Effector memory CD4-positive, alpha-beta T cell (primary cell): Measurements from ENCODE around the gene LARP7.
"Not testable (repeated sequence)": the region's sequence is repeated elsewhere in the genome, so short reads cannot be mapped to it uniquely, and the experiment has no call there.

Source experiments
- DNase-seq, 3 donors: peaks; one replicate each; pipeline ENCODE4 v3.0.0-alpha.2; 2020
- H3K27ac ChIP-seq: 2 replicates; pipeline ENCODE4 v1.7.0; 2013; ENCODE audit warnings: mild to moderate bottlenecking, low read length, moderate library complexity; ENCODE audit not compliant: insufficient read depth, poor library complexity, severe bottlenecking
- H3K27me3 ChIP-seq: replicated peaks from 2 replicates; pipeline ENCODE4 v1.7.0; 2013; ENCODE audit warnings: mild to moderate bottlenecking, low read length; ENCODE audit not compliant: insufficient read depth, control insufficient read depth, poor library complexity, severe bottlenecking
- H3K36me3 ChIP-seq: 2 replicates; pipeline ENCODE4 v1.7.0; 2013; ENCODE audit warnings: mild to moderate bottlenecking, low read length, moderate library complexity; ENCODE audit not compliant: control insufficient read depth, insufficient read depth
- H3K4me1 ChIP-seq: 2 replicates; pipeline ENCODE4 v1.7.0; 2013; ENCODE audit warnings: low read length, mild to moderate bottlenecking; ENCODE audit not compliant: control insufficient read depth, insufficient read depth, poor library complexity, severe bottlenecking
- H3K4me3 ChIP-seq: 2 replicates; pipeline ENCODE4 v1.7.0; 2013; ENCODE audit warnings: low read length, low read depth, mild to moderate bottlenecking; ENCODE audit not compliant: insufficient read depth, poor library complexity, severe bottlenecking
- H3K9me3 ChIP-seq: 2 replicates; pipeline ENCODE4 v1.7.0; 2013; ENCODE audit warnings: mild to moderate bottlenecking, low read length, moderate library complexity; ENCODE audit not compliant: control insufficient read depth

The LARP7 gene

DNA sequence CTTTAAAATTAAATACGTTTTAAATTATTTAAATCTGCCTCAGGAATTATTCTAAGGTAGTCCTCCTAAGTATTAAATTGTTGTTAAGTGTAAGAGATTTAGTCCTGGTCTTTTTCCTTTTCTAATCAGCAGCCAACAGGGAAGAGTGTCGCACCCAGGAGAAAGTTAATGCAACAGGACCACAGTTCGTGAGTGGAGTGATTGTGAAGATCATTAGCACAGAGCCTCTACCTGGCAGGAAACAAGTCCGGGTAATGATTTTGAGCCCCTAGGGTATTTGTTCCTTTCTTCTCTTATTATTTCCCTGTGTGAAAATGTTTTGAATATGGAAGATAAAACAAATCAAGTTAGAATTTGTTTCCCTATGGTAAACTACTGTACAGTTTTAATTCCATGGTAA lies 13.4 kb downstream of the LARP7 start:
- H3K36me3 ChIP-seq = peaks cover 76% of the 10 kb centered on the region
- H3K27ac ChIP-seq = no peak overlapping the region
- DNase-seq = no peak
- no peaks in the 10 kb centered on the region for H3K4me1 ChIP-seq
- H3K9me3 ChIP-seq = no peaks in the 10 kb centered on the region
- no peaks in the 10 kb centered on the region for H3K27me3 ChIP-seq
- no peak overlapping the region for H3K4me3 ChIP-seq

DNA sequence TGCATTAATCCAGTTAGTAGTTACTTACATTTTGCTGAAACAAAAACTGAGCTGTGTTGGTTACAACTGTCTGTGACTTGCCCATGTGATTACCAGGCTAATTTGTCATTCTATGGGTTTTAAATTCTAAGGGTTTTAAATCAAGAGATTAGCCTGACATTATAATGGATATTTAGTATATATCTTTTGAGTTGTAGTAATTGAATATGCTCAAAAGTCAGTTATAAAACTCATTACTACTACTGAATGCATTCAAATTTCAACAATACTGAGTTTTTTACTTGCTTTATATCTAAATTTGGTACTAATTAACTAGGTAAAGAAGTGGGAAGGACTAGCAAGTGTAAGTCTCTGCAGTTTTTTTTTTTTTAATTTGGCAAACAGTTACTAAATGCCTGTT lies 14.7 kb downstream of the LARP7 start:
- no peaks in the 10 kb centered on the region for H3K27me3 ChIP-seq
- H3K9me3 ChIP-seq = no peaks in the 10 kb centered on the region
- H3K36me3 ChIP-seq = peaks cover 71% of the 10 kb centered on the region
- H3K4me1 ChIP-seq = no peaks in the 10 kb centered on the region
- H3K4me3 ChIP-seq = no peak overlapping the region
- no peak overlapping the region for H3K27ac ChIP-seq
- no peak for DNase-seq

DNA sequence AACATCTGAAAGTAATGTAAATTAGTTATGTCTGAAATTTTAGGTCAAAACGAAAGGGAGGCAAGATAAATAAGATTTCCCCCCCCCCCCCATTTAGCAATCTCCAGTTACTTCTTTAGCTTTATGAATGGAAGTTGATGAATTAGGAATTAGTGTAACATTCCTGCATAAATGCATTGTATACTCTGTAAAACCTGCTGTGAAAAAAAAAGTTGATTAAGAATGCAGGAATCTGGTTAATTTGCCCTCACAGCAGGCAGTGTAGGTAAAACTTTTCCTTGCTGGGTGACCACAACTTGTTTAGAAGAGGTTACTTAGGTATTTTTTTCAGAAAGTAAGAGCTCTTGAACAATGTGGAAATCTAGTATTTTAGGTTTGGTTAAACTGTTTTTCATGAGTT lies 15.3 kb downstream of the LARP7 start:
- no peak for DNase-seq
- peaks cover 71% of the 10 kb centered on the region for H3K36me3 ChIP-seq
- H3K4me1 ChIP-seq = no peaks in the 10 kb centered on the region

DNA sequence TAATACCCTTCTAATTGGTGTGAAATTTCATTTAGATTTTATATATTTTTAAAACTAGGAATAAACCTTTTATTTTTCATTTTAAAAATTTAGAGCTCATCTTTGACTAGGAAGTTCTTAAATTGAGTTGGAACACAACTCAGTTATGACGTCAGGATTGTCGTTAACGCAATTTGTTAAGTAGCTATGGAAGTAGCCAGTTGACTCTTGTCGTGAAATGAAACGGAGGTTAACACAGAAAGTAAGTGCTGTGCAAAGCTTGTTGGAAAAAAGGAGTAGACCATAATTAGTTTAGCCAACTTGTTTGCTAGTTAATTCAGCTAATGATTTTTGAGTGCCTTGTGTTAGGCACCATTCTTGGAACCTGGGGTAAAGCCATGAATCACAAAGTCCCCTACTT lies 18.3 kb downstream of the LARP7 start:
- no peaks in the 10 kb centered on the region for H3K27me3 ChIP-seq
- peaks cover 58% of the 10 kb centered on the region for H3K36me3 ChIP-seq
- no peaks in the 10 kb centered on the region for H3K9me3 ChIP-seq
- DNase-seq = no peak
- no peak overlapping the region for H3K27ac ChIP-seq
- no peaks in the 10 kb centered on the region for H3K4me1 ChIP-seq
- H3K4me3 ChIP-seq = no peak overlapping the region

More for the DNA sequence above, 15.3 kb downstream of the LARP7 start:
- no peak overlapping the region for H3K4me3 ChIP-seq
- H3K27ac ChIP-seq = no peak overlapping the region
- H3K9me3 ChIP-seq = no peaks in the 10 kb centered on the region
- H3K27me3 ChIP-seq = no peaks in the 10 kb centered on the region

DNA sequence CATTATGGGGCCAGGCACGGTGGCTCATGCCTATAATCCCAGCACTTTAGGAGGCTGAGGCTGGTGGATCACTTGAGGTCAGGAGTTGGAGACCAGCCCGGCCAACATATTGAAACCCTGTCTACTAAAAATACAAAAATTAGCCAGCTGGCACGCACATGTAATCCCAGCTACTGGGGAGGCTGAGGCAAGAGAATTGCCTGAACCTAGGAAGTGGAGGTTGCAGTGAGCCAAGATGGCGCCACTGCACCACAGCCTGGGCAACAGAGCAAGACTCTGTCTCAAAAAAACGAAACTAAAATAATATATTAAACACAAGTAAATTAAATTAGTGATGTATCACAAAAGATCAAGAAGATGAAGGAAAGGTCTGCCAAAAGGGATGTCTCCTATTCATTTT lies 19.2 kb downstream of the LARP7 start:
- not testable (repeated sequence) for H3K4me1 ChIP-seq, H3K9me3 ChIP-seq, H3K27ac ChIP-seq, H3K27me3 ChIP-seq, H3K4me3 ChIP-seq, DNase-seq
- peaks cover 51% of the 10 kb centered on the region for H3K36me3 ChIP-seq

DNA sequence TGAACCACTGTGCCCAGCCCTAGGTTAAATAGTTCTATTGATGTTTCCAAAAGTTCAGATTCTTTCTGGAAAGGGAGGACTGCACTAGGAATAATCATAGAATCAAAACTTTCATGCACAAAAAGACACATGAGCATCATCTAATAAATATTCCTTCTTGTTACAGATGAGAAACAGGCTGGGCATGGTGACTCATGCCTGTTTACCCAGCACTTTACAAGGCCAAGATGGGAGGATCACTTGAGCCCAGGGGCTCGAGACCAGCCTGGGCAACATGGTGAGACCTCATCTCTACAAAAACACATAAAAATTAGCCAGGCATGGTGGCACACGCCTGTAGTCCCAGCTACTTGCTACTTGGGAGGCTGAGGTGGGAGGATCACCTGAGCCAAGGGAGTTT lies 27.7 kb downstream of the LARP7 start:
- Histone ChIP-seq H3K36me3 (no peaks in the 10 kb centered on the region), H3K4me1 (no peaks in the 10 kb centered on the region)
- no peak for DNase-seq

DNA sequence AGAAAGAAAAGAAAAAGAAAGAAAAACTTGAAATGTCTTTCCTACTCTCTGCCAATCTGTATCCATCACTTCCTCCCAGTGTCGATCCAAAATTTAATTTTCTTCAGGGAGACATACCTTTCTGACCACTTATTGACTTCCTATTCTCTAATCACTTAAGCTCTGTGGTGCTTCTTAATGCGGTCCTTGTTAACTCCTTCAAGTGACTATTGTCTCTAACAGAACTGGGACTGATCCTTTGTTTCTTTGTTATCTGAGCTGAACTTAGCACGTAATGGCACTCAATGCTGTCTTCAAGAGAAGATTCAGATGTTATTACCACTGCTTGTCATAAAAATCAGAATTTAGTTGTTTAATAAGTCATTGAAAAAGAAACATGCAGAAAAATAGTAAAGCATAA lies 31.2 kb downstream of the LARP7 start:
- no peak overlapping the region for H3K4me3 ChIP-seq
- H3K27me3 ChIP-seq = no peaks in the 10 kb centered on the region
- no peak overlapping the region for H3K27ac ChIP-seq
- no peak for DNase-seq
- H3K36me3 ChIP-seq = no peaks in the 10 kb centered on the region
- H3K9me3 ChIP-seq = no peaks in the 10 kb centered on the region
- H3K4me1 ChIP-seq = no peaks in the 10 kb centered on the region

More for the DNA sequence above, 27.7 kb downstream of the LARP7 start:
- no peak overlapping the region for H3K27ac ChIP-seq
- no peak overlapping the region for H3K4me3 ChIP-seq
- H3K9me3 ChIP-seq = no peaks in the 10 kb centered on the region
- no peaks in the 10 kb centered on the region for H3K27me3 ChIP-seq

DNA sequence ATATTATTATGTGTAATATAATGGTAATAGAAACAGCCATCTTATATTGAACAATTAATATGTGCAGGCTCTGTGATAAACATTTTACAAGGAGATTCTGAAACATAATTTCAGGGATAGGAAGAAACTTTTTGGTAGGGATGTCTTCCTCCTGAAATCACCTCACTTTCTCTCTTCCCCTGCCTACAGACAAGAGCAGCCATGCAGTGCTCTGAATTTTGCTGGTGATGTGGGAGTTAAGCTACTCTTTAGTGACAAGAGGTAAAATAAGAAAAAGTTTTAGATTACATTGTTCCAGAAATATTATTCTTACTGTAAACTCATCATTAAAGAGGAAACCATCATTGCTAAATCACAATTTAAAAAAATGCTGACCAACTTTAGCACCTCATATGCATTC lies 36.1 kb downstream of the LARP7 start:
- H3K36me3 ChIP-seq = no peaks in the 10 kb centered on the region
- no peaks in the 10 kb centered on the region for H3K4me1 ChIP-seq
- no peaks in the 10 kb centered on the region for H3K9me3 ChIP-seq
- no peak for DNase-seq
- no peak overlapping the region for H3K27ac ChIP-seq
- no peak overlapping the region for H3K4me3 ChIP-seq
- H3K27me3 ChIP-seq = no peaks in the 10 kb centered on the region

DNA sequence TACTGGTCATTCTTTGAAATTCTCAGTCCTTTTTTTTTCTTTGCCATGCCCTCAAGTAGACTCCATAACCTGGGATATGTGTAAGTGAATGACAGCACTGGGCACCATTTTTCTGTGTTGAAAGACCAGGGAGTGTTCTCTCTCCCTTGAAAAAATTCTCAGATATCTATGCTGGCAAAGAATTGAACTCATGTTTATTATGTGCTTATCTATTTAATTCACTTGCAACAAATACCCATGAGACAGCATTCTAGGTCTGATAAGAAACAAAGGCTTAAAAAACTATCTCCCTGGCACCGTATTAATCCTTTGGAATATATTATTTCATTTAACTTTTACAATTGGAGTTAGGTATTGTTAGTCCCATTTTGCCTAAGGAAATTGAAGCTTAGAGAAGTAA lies 36.7 kb downstream of the LARP7 start:
- no peak overlapping the region for H3K27ac ChIP-seq
- no peak for DNase-seq
- H3K9me3 ChIP-seq = no peaks in the 10 kb centered on the region
- no peaks in the 10 kb centered on the region for H3K4me1 ChIP-seq
- no peaks in the 10 kb centered on the region for H3K27me3 ChIP-seq
- H3K4me3 ChIP-seq = no peak overlapping the region
- no peaks in the 10 kb centered on the region for H3K36me3 ChIP-seq

DNA sequence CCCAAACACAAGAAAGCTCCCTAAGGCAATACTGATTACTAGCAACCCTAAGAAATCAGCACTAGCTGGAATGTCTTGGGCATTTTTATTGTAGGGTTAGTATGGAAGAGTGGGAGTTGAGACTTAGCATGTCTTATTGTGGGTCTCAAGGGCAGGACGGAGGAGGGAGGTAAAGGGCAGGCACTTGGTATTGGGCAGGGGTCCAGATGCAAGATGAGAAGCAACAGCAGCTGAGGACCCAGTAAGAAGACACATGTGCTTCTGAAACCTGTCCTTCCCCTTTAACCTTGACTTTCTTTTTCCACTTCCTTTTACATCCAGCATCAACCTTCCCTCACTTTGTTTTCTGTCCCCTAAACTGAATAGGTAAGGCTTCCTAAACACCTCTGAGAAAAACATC lies 37.4 kb downstream of the LARP7 start:
- Histone ChIP-seq H3K36me3 (no peaks in the 10 kb centered on the region), H3K27me3 (no peaks in the 10 kb centered on the region), H3K4me3 (no peak overlapping the region), H3K4me1 (no peaks in the 10 kb centered on the region), H3K27ac (no peak overlapping the region), H3K9me3 (no peaks in the 10 kb centered on the region)
- DNase-seq = no peak
